Stimulated activated CD4-positive, alpha-beta T cell treated with anti-CD3 and anti-CD28 coated beads, Interleukin-12 subunit alpha, Interleukin-12 subunit beta, amount 100 ng/mL, for 24 hours (primary cell): ENCODE measurements around the gene NEUROG1.

Experiments used
- DNase-seq, 2 experiments: peaks; one replicate each; pipeline ENCODE4 v3.0.0-alpha.2; 2020; ENCODE audit warnings: low read depth in 2 of 2

Gene NEUROG1

GRCh38 chr5:135493406-135494180 is 42.2 kb downstream of the NEUROG1 start:
- DNase-seq = no peak

GRCh38 chr5:135492319-135492626 is 43.5 kb downstream of the NEUROG1 start:
- no peak for DNase-seq

- no peak for DNase-seq
Measured at GRCh38 chr5:135491552-135492318, 44.0 kb downstream of the NEUROG1 start.

- no peak for DNase-seq
Measured at GRCh38 chr5:135491038-135491551, 44.7 kb downstream of the NEUROG1 start.

- no peak for DNase-seq
Measured at GRCh38 chr5:135490245-135491037, 45.3 kb downstream of the NEUROG1 start.

- DNase-seq = no peak
Measured at GRCh38 chr5:135489466-135490244, 46.1 kb downstream of the NEUROG1 start.

- no peak for DNase-seq
Measured at GRCh38 chr5:135488727-135489465, 46.9 kb downstream of the NEUROG1 start.

- DNase-seq = no peak
Measured at GRCh38 chr5:135487839-135488514, 47.8 kb downstream of the NEUROG1 start.

- no peak for DNase-seq
Measured at GRCh38 chr5:135487037-135487395, 48.7 kb downstream of the NEUROG1 start.

GRCh38 chr5:135486131-135487036 is 49.4 kb downstream of the NEUROG1 start:
- no peak for DNase-seq

GRCh38 chr5:135484674-135485086 is 51.1 kb downstream of the NEUROG1 start:
- DNase-seq = no peak
